HEK293T (cell line): Measurements from ENCODE around the gene TIMELESS.

Experiments
- CTCF ChIA-PET: fragments of 350-600 bp; formaldehyde crosslinking; extraction: SDS; loops from one replicate; lab custom pipeline; 2021; ENCODE audit warnings: antibody characterized with exemption, inconsistent platforms; lab: Yijun Ruan, JAX
- POLR2A ChIA-PET: fragments of 350-600 bp; formaldehyde crosslinking; extraction: SDS; loops from one replicate; lab custom pipeline; 2020; ENCODE audit warnings: antibody characterized with exemption, inconsistent platforms; lab: Yijun Ruan, JAX
- DNase-seq: peaks from one replicate; pipeline ENCODE4 v3.0.0; 2012; ENCODE audit warnings: mixed read lengths; ENCODE audit errors: extremely low spot score
- ARNT ChIP-seq: fragments of 450-650 bp; IDR thresholded peaks from 2 replicates; pipeline ENCODE4 v1.6.1; 2017; ENCODE audit warnings: mild to moderate bottlenecking
- BHLHE40 ChIP-seq: fragments of 450-650 bp; IDR thresholded peaks from 2 replicates; pipeline ENCODE4 v1.6.1; 2016; ENCODE audit warnings: mild to moderate bottlenecking, moderate library complexity, borderline replicate concordance
- CTBP1 ChIP-seq: fragments of 450-650 bp; IDR thresholded peaks from 2 replicates; pipeline ENCODE4 v1.6.1; 2016; ENCODE audit warnings: borderline replicate concordance
- ELF4 ChIP-seq: fragments of 450-650 bp; IDR thresholded peaks from 2 replicates; pipeline ENCODE4 v1.6.1; 2017; ENCODE audit warnings: antibody characterized with exemption
- FOXA1 ChIP-seq: fragments of 450-650 bp; IDR thresholded peaks from 2 replicates; pipeline ENCODE4 v1.6.1; 2016; ENCODE audit warnings: mild to moderate bottlenecking
- FOXK2 ChIP-seq: fragments of 450-650 bp; IDR thresholded peaks from 2 replicates; pipeline ENCODE4 v1.6.1; 2016; ENCODE audit warnings: mild to moderate bottlenecking
- FOXM1 ChIP-seq: fragments of 450-650 bp; IDR thresholded peaks from 2 replicates; pipeline ENCODE4 v1.6.1; 2017; ENCODE audit warnings: mild to moderate bottlenecking, borderline replicate concordance
- HDGF ChIP-seq: fragments of 450-650 bp; IDR thresholded peaks from 2 replicates; pipeline ENCODE4 v1.6.1; 2017; ENCODE audit warnings: antibody characterized with exemption, borderline replicate concordance
- L3MBTL2 ChIP-seq: fragments of 450-650 bp; conservative IDR thresholded peaks from 2 replicates; pipeline ENCODE4 v1.6.1; 2016; ENCODE audit warnings: mild to moderate bottlenecking
- LEF1 ChIP-seq: fragments of 450-650 bp; IDR thresholded peaks from 2 replicates; pipeline ENCODE4 v1.6.1; 2017; ENCODE audit warnings: mild to moderate bottlenecking, borderline replicate concordance
- NFRKB ChIP-seq: fragments of 450-650 bp; IDR thresholded peaks from 2 replicates; pipeline ENCODE4 v1.6.1; 2016; ENCODE audit warnings: mild to moderate bottlenecking, moderate library complexity
- SP1 ChIP-seq: fragments of 450-650 bp; IDR thresholded peaks from 2 replicates; pipeline ENCODE4 v1.6.1; 2017
- SUZ12 ChIP-seq: fragments of 450-650 bp; IDR thresholded peaks from 2 replicates; pipeline ENCODE4 v1.6.1; 2016; ENCODE audit warnings: mild to moderate bottlenecking
- TARDBP ChIP-seq: fragments of 450-650 bp; IDR thresholded peaks from 2 replicates; pipeline ENCODE4 v1.6.1; 2016
- ZNF384 ChIP-seq: fragments of 450-650 bp; IDR thresholded peaks from 2 replicates; pipeline ENCODE4 v1.6.1; 2016
- TF ChIP-seq, protein P1 (sequence below): fragments of 450-650 bp; IDR thresholded peaks from 2 replicates; pipeline ENCODE4 v1.6.1; 2016

Gene TIMELESS

DNA sequence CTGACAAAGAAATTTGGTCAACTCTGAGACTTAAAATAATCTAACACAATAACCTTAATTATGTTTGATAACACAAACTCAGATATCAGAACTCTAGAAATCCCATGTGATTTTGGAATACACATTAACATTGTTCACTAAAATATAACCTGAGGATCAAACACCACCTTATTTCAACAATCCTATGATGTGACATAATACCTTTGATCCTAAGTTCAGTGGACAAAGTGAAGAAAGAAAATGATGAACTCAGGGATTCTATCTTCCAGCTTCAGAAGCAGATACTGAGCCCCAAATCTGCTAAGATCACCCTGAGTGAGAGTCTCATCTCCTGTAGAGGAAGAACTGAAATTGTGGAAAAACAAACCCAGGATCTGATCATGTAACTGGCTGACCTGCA is 50.9 kb downstream of the TIMELESS start:
- POLR2A ChIA-PET, result no interaction called here
- CTCF ChIA-PET, result interaction anchor here (0.7 kb wide), 1 partner anchor 15 kb away, joined by 3 read pairs; no protein-coding TSS in a partner anchor
- no peak for DNase-seq
- TF ChIP-seq FOXA1 (no peak), ELF4 (no peak), L3MBTL2 (no peak), CTBP1 (no peak), ZNF384 (no peak), ARNT (no peak), FOXK2 (no peak), NFRKB (no peak), SP1 (no peak), LEF1 (no peak), FOXM1 (no peak), HDGF (no peak), TARDBP (no peak)
- TF ChIP-seq, protein P1, sequence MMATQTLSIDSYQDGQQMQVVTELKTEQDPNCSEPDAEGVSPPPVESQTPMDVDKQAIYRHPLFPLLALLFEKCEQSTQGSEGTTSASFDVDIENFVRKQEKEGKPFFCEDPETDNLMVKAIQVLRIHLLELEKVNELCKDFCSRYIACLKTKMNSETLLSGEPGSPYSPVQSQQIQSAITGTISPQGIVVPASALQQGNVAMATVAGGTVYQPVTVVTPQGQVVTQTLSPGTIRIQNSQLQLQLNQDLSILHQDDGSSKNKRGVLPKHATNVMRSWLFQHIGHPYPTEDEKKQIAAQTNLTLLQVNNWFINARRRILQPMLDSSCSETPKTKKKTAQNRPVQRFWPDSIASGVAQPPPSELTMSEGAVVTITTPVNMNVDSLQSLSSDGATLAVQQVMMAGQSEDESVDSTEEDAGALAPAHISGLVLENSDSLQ, result no peak

DNA sequence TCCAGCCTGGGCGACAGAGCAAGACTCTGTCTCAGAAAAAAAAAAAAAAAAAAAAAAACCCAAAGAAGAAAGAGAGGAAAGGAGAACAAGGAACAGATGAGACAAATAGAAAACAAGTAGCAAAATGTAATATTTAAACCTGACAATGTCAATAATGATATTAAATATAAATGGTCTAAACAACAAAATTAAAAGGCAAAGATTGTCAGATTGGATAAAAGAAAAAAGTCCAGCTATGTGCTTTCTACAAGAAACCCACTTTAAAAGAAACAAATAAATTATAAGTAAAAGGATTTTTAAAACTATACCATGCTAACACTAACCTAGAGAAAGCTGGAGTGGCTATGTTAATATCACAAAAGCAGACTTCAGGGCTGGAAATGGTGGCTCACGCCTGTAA is 56.9 kb downstream of the TIMELESS start:
- ChIA-PET POLR2A (no interaction called here), CTCF (no interaction called here)
- no peak for DNase-seq

DNA sequence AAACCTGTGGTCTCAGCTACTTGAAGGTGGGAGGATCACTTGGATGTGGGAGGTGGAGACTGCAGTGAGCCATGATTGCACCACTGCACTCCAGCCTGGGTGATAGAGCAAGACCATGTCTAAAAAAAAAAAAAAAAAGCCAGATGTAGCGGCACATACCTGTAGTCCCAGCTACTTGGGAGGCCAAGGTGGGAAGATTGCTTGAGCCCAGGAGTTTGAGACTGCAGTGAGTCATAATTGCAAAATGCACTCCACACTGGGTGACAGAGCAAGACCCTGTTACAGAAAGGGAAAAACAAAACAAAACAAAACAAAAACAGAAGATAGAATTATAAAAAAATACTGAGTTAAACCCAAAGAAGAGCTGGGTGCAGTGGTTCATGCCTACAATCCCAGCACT is 57.5 kb downstream of the TIMELESS start:
- POLR2A ChIA-PET, result no interaction called here
- TF ChIP-seq L3MBTL2, result no peak
- TF ChIP-seq ZNF384, result no peak
- TF ChIP-seq LEF1, result no peak
- TF ChIP-seq FOXA1, result no peak
- no peak for TF ChIP-seq ARNT
- TF ChIP-seq SP1, result no peak
- TF ChIP-seq BHLHE40, result no peak
- no peak for TF ChIP-seq ELF4
- TF ChIP-seq, protein P1, result no peak
- CTCF ChIA-PET, result no interaction called here
- DNase-seq, result no peak

More for the DNA sequence above, 56.9 kb downstream of the TIMELESS start:
- TF ChIP-seq FOXA1, result no peak
- no peak for TF ChIP-seq NFRKB
- TF ChIP-seq ARNT, result no peak
- no peak for TF ChIP-seq ZNF384
- TF ChIP-seq LEF1, result no peak
- TF ChIP-seq, protein P1, result no peak
- no peak for TF ChIP-seq FOXM1
- TF ChIP-seq BHLHE40, result no peak
- no peak for TF ChIP-seq SUZ12
- TF ChIP-seq CTBP1, result no peak
- TF ChIP-seq SP1, result no peak
- no peak for TF ChIP-seq HDGF
- TF ChIP-seq ELF4, result no peak
- TF ChIP-seq TARDBP, result no peak
- no peak for TF ChIP-seq L3MBTL2

DNA sequence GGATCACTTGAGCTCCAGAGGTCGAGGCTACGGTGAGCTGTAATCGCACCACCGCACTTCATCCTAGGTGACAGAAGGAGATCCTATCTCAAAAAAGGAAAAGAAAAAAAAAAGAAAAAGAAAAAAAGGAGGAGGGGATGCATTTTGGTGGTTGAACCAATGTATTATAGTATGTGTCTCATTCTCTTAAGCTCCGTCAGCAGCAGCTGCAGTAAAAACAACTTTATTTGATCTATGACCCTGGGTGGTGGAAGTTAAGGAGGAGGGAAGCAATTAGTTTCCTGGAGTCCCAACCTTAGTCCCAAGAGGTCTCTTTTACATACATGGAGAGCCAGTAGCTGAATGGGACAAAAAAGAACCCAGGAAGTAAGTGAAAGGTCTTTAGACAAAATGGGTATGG is 59.8 kb downstream of the TIMELESS start:
- CTCF ChIA-PET, result interaction anchor here (0.5 to 0.6 kb wide), 2 partner anchors 29 to 35 kb away, joined by 3 to 4 read pairs; partner anchors contain the start of gene STAT2
- POLR2A ChIA-PET, result interaction anchor here (0.6 to 1.4 kb wide), 3 partner anchors 56 to 273 kb away, joined by 3 to 4 read pairs (median 3); partner anchors contain the start of genes PAN2 and RPL41
- TF ChIP-seq, protein P1, result 0 out of 2 replicates have a peak, but pooled peaks have one; percentile 5
- no peak for TF ChIP-seq FOXM1
- no peak for DNase-seq

- ChIA-PET POLR2A (interaction anchor here (0.7 to 1.3 kb wide), 4 partner anchors 62 to 301 kb away, joined by 3 to 4 read pairs (median 3); partner anchors contain the start of genes CNPY2, PTGES3 and TIMELESS), CTCF (no interaction called here)
- DNase-seq, result no peak
- TF ChIP-seq L3MBTL2 (peak; percentile 51; the same call in 1 of the 2 replicates), FOXA1 (no peak), ARNT (no peak)
Measured at GRCh38 chr12:56387152-56387736, 62.0 kb downstream of the TIMELESS start.

DNA sequence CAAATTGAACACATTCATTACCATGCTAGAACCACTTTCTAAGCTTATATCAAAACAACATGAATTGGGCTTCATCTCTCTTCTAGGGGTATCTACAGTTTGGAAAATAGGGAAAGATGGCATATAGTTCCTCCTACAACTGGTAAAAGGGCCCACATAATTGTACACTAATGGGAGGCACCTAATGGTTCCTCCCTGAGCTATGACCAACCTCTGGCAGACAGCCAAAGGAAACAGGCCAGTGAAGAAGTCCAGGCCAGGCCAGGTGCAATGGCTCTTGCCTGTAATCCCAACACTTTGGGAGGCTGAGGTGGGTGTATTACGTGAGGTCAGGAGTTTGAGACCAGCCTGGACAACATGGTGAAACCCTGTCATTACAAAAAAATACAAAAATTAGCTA is 63.4 kb downstream of the TIMELESS start:
- POLR2A ChIA-PET, result interaction anchor here (1.9 kb wide), 1 partner anchor 26 kb away, joined by 5 read pairs; the partner anchor contains the start of gene STAT2
- CTCF ChIA-PET, result interaction anchor here (0.6 kb wide), 1 partner anchor 36 kb away, joined by 7 read pairs; no protein-coding TSS in a partner anchor
- DNase-seq, result no peak
- TF ChIP-seq TARDBP, result no peak
- no peak for TF ChIP-seq HDGF
